IMR-90 (cell line): ENCODE measurements around the gene RYR2. TPM values are rescaled to one million over a fixed set of nuclear protein-coding genes. Genes with fewer than 3 reads are reported as not detected.

Experiments
- ATAC-seq: fragments of 200-7000 bp; cut with Tn5 transposase; 2 replicates; pipeline ENCODE4 v1.9.1; 2020; ENCODE audit warnings: low read depth, mild to moderate bottlenecking, moderate library complexity
- BruUV-seq: library from RNA; stranded (reverse); fragments of 400-500 nt; replicated peaks from 2 replicates; lab custom pipeline; 2021; lab: Mats Ljungman, UMichigan
- CTCF ChIA-PET: fragments of 300-600 bp; formaldehyde crosslinking; extraction: SDS; loops from one replicate; lab custom pipeline; 2021; ENCODE audit warnings: antibody characterized with exemption; lab: Yijun Ruan, JAX
- POLR2A ChIA-PET: fragments of 300-600 bp; sonication (Branson Sonifier 250); formaldehyde crosslinking; loops from one replicate; lab custom pipeline; 2022; ENCODE audit warnings: antibody characterized with exemption; ENCODE audit not compliant: unreplicated experiment; lab: Charles Lee
- DNase-seq: peaks from one replicate; pipeline ENCODE4 v3.0.0; 2013
- H2AFZ ChIP-seq: replicated peaks from 2 replicates; pipeline ENCODE3; 2013; ENCODE audit warnings: low read length, mild to moderate bottlenecking; ENCODE audit not compliant: poor library complexity
- H2AK5ac ChIP-seq: 2 replicates; pipeline ENCODE4 v1.6.1; 2013; ENCODE audit warnings: low read depth, low read length, inconsistent platforms
- H2AK9ac ChIP-seq: replicated peaks from 2 replicates; pipeline ENCODE3; 2013; ENCODE audit warnings: mild to moderate bottlenecking, low read depth, low read length, moderate library complexity; ENCODE audit not compliant: poor library complexity
- H2BK120ac ChIP-seq: 2 replicates; pipeline ENCODE4 v1.6.1; 2013; ENCODE audit warnings: low read depth, low read length, inconsistent platforms
- H2BK15ac ChIP-seq: 3 replicates; pipeline ENCODE4 v1.6.1; 2013; ENCODE audit warnings: low read depth, low read length, inconsistent platforms
- H2BK20ac ChIP-seq: 2 replicates; pipeline ENCODE4 v1.6.1; 2013; ENCODE audit warnings: low read depth, mild to moderate bottlenecking, inconsistent platforms, low read length, moderate library complexity
- H2BK5ac ChIP-seq: 2 replicates; pipeline ENCODE4 v1.6.1; 2013; ENCODE audit warnings: mild to moderate bottlenecking, low read depth, low read length, inconsistent platforms; ENCODE audit not compliant: poor library complexity, severe bottlenecking
- H3K14ac ChIP-seq: replicated peaks from 2 replicates; pipeline ENCODE4 v1.6.1; 2013; ENCODE audit warnings: low read depth, low read length, inconsistent platforms
- H3K18ac ChIP-seq: 2 replicates; pipeline ENCODE4 v1.6.1; 2013; ENCODE audit warnings: low read depth, low read length, control low read depth
- H3K23ac ChIP-seq: 2 replicates; pipeline ENCODE4 v1.6.1; 2013; ENCODE audit warnings: low read depth, low read length, inconsistent platforms
- H3K27ac ChIP-seq: 2 replicates; pipeline ENCODE4 v1.5.1; 2013; ENCODE audit warnings: mild to moderate bottlenecking, control low read depth, low read length; ENCODE audit not compliant: insufficient read depth
- H3K27me3 ChIP-seq: 2 replicates; pipeline ENCODE4 v1.6.1; 2013; ENCODE audit warnings: low read length; ENCODE audit not compliant: control insufficient read depth, insufficient read depth
- H3K36me3 ChIP-seq: 2 replicates; pipeline ENCODE4 v1.6.1; 2013; ENCODE audit warnings: low read length, mixed read lengths; ENCODE audit not compliant: control insufficient read depth, insufficient read depth
- H3K4ac ChIP-seq: 2 replicates; pipeline ENCODE4 v1.6.1; 2013; ENCODE audit warnings: low read depth, low read length, inconsistent platforms
- H3K4me1 ChIP-seq: 2 replicates; pipeline ENCODE4 v1.6.1; 2013; ENCODE audit warnings: low read length, mixed read lengths; ENCODE audit not compliant: control insufficient read depth, insufficient read depth
- H3K4me2 ChIP-seq: 2 replicates; pipeline ENCODE4 v1.6.1; 2013; ENCODE audit warnings: low read depth, mild to moderate bottlenecking, control low read depth, low read length, moderate library complexity
- H3K4me3 ChIP-seq: 2 replicates; pipeline ENCODE4 v1.5.1; 2013; ENCODE audit warnings: low read depth, mild to moderate bottlenecking, control low read depth, low read length, moderate library complexity; ENCODE audit not compliant: insufficient read depth
- H3K56ac ChIP-seq: 2 replicates; pipeline ENCODE4 v1.6.1; 2013; ENCODE audit warnings: low read length, inconsistent platforms; ENCODE audit not compliant: insufficient read depth; ENCODE audit errors: extremely low read depth
- H3K79me1 ChIP-seq, 2 experiments: 2 replicates each; pipeline ENCODE4 v1.6.1; 2013; ENCODE audit warnings: low read length in 2 of 2, inconsistent platforms in 1 of 2, low read depth in 1 of 2
- H3K9ac ChIP-seq: 2 replicates; pipeline ENCODE4 v1.6.1; 2013; ENCODE audit warnings: low read depth, low read length, control low read depth
- H3K9me1 ChIP-seq: 2 replicates; pipeline ENCODE4 v1.6.1; 2013; ENCODE audit warnings: low read length, inconsistent platforms; ENCODE audit not compliant: insufficient read depth
- H3K9me3 ChIP-seq: 2 replicates; pipeline ENCODE4 v1.6.1; 2013; ENCODE audit warnings: low read length; ENCODE audit not compliant: control insufficient read depth, insufficient read depth
- H4K20me1 ChIP-seq: 2 replicates; pipeline ENCODE4 v1.6.1; 2013; ENCODE audit warnings: low read length, inconsistent platforms; ENCODE audit not compliant: insufficient read depth
- H4K5ac ChIP-seq: 2 replicates; pipeline ENCODE4 v1.6.1; 2013; ENCODE audit warnings: mild to moderate bottlenecking, low read depth, low read length, control low read depth
- H4K8ac ChIP-seq, 2 experiments: 2 replicates each; pipeline ENCODE4 v1.6.1; 2013; ENCODE audit warnings: low read depth in 2 of 2, low read length in 2 of 2, control low read depth in 1 of 2, inconsistent platforms in 1 of 2
- H4K91ac ChIP-seq: 2 replicates; pipeline ENCODE4 v1.6.1; 2013; ENCODE audit warnings: low read depth, low read length, inconsistent platforms; ENCODE audit not compliant: insufficient read depth
- CHD1 ChIP-seq: IDR thresholded peaks from 2 replicates; pipeline ENCODE4 v1.6.1; 2012; ENCODE audit warnings: low read depth, low read length, improper control_type of control experiment
- CTCF ChIP-seq: conservative IDR thresholded peaks from 2 replicates; pipeline ENCODE4 v1.5.1; 2012; ENCODE audit warnings: mild to moderate bottlenecking, low read depth, low read length, improper control_type of control experiment
- NFE2L2 ChIP-seq: fragments of 150-350 bp; IDR thresholded peaks from 2 replicates; pipeline ENCODE4 v1.6.1; 2016; ENCODE audit warnings: low read depth, mild to moderate bottlenecking, low read length
- dilution Hi-C: fragments of 300-500 bp; cut with HindIII; formaldehyde crosslinking; loops from one replicate; pipeline ENCODE4 v1.14.3; 2018; ENCODE audit warnings: low sequenced_read_pairs; ENCODE audit not compliant: unreplicated experiment
- in situ Hi-C: fragments of 300-500 bp; cut with MboI; formaldehyde crosslinking; loops from 3 replicates; pipeline ENCODE4 v1.14.3; 2019; ENCODE audit warnings: low sequenced_read_pairs, inconsistent platforms, mixed read lengths
- intact Hi-C: fragments of 100-400 bp; cut with micrococcal nuclease; formaldehyde crosslinking; loops from 2 replicates; pipeline ENCODE4 v1.10.0; 2022
- polyA plus RNA-seq, 3 experiments: library from polyadenylated mRNA; depleted of rRNA; stranded (reverse); fragments of >200 nt; gene quantifications; 2 replicates each; pipeline ENCODE4 v1.2.3, GENCODE V29; 2012; ENCODE audit warnings: low replicate concordance in 1 of 3
- total RNA-seq: library from RNA; depleted of rRNA; stranded (reverse); fragments of >200 nt; gene quantifications from 2 replicates; pipeline ENCODE4 v1.2.3, GENCODE V29; 2012

Gene RYR2
- total and polyA plus RNA-seq, 2 of the 4 experiments (the other 2 are of a cell fraction) = not detected

- no peak overlapping the region for H3K4ac ChIP-seq
- H2AK5ac ChIP-seq = no peak overlapping the region
- H3K18ac ChIP-seq = no peak overlapping the region
- no peaks in the 10 kb centered on the region for H3K36me3 ChIP-seq
- H4K5ac ChIP-seq = no peak overlapping the region
- POLR2A ChIA-PET = no interaction called here
- H3K9me1 ChIP-seq = no peaks in the 10 kb centered on the region
- no peaks in the 10 kb centered on the region for H3K79me1 ChIP-seq
- intact Hi-C loops (no loop called here), dilution Hi-C loops (no loop called here), in situ Hi-C loops (no loop called here)
- no peaks in the 10 kb centered on the region for H3K27me3 ChIP-seq
- H2BK120ac ChIP-seq = no peak overlapping the region
- ATAC-seq (no peak), DNase-seq (no peak)
- CTCF ChIA-PET = no interaction called here
- no peak overlapping the region for H3K4me3 ChIP-seq
- H3K14ac ChIP-seq = no peak overlapping the region
- H2AFZ ChIP-seq = no peak overlapping the region
- H2BK15ac ChIP-seq = no peak overlapping the region
- no TSS peak for BruUV-seq
- H2BK5ac ChIP-seq = no peak overlapping the region
- TF ChIP-seq CHD1 (no peak), NFE2L2 (no peak), CTCF (no peak)
- no peak overlapping the region for H3K23ac ChIP-seq
- no peaks in the 10 kb centered on the region for H3K9me3 ChIP-seq
- no peaks in the 10 kb centered on the region for H4K20me1 ChIP-seq
- H3K4me1 ChIP-seq = no peaks in the 10 kb centered on the region
- no peak overlapping the region for H2AK9ac ChIP-seq
- no peak overlapping the region for H3K56ac ChIP-seq
- no peak overlapping the region for H4K8ac ChIP-seq
- H3K9ac ChIP-seq = no peak overlapping the region
- H2BK20ac ChIP-seq = no peak overlapping the region
- no peak overlapping the region for H4K91ac ChIP-seq
- no peak overlapping the region for H3K27ac ChIP-seq
- no peak overlapping the region for H3K4me2 ChIP-seq
Observed at GRCh38 chr1:237695878-237696277, 653.9 kb downstream of the RYR2 start.
